ENCODE results near the gene SEPTIN12. TPM values are rescaled to one million over a fixed set of nuclear protein-coding genes. Genes with fewer than 3 reads are reported as not detected.

The SEPTIN12 gene
- total RNA-seq, 1 experiment from 2014 or later, result not detected

DNA sequence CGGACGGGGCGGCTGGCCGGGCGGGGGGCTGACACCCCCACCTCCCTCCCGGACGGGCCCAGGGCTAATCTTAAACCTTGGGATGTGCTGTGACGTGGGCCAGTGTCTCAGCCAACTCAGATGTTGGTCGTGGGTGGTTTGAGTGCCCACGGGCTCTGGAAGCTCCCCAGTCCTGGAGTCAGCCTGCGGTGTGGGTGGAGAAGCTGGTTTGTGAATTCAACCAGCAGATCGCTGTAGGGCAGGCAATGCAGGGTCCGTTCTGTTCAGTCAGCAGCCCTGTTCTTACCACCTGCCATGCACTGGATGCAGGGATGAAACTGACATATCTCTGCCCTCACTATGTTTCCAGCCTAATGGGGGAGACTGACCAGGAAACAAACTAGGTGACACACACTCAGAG is 13.1 kb downstream of the SEPTIN12 start:
- ChIA-PET POLR2A (no interaction called here), CTCF (interaction anchor here (1.2 kb wide), 1 partner anchor 13 kb away, joined by 3 read pairs; the partner anchor contains the start of gene SEPTIN12)
- Mint-ChIP-seq H3K27me3 (ENCODE audit: low read depth) (no peaks in the 10 kb centered on the region), H3K4me1 (no peaks in the 10 kb centered on the region), H3K27ac (no peak overlapping the region), H3K36me3 (no peaks in the 10 kb centered on the region), H3K4me3 (no peak overlapping the region), H3K9me3 (no peaks in the 10 kb centered on the region)
- TF ChIP-seq CBFB (CRISPR knock-in tag; IDR thresholded peaks at IDR 0.05; ENCODE audit: low read depth) (no peak), ZNF121 (CRISPR knock-in tag; IDR thresholded peaks at IDR 0.05) (no peak), NR3C1 (CRISPR knock-in tag; conservative IDR thresholded peaks at IDR 0.05; ENCODE audit: low read depth) (no peak), GRHL2 (CRISPR knock-in tag; IDR thresholded peaks at IDR 0.05; ENCODE audit: insufficient replicate concordance, severe bottlenecking) (no peak), SOX15 (CRISPR knock-in tag; IDR thresholded peaks at IDR 0.05) (no peak), JUN (CRISPR knock-in tag; IDR thresholded peaks at IDR 0.05) (no peak), JAZF1 (CRISPR knock-in tag; IDR thresholded peaks at IDR 0.05) (no peak), TEAD4 (CRISPR knock-in tag; IDR thresholded peaks at IDR 0.05) (no peak), SP1 (CRISPR knock-in tag; conservative IDR thresholded peaks at IDR 0.05) (no peak)
- TF ChIP-seq, protein P1, sequence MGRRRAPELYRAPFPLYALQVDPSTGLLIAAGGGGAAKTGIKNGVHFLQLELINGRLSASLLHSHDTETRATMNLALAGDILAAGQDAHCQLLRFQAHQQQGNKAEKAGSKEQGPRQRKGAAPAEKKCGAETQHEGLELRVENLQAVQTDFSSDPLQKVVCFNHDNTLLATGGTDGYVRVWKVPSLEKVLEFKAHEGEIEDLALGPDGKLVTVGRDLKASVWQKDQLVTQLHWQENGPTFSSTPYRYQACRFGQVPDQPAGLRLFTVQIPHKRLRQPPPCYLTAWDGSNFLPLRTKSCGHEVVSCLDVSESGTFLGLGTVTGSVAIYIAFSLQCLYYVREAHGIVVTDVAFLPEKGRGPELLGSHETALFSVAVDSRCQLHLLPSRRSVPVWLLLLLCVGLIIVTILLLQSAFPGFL (CRISPR knock-in tag; IDR thresholded peaks at IDR 0.05; ENCODE audit: borderline replicate concordance), result no peak
- TF ChIP-seq, protein P2, sequence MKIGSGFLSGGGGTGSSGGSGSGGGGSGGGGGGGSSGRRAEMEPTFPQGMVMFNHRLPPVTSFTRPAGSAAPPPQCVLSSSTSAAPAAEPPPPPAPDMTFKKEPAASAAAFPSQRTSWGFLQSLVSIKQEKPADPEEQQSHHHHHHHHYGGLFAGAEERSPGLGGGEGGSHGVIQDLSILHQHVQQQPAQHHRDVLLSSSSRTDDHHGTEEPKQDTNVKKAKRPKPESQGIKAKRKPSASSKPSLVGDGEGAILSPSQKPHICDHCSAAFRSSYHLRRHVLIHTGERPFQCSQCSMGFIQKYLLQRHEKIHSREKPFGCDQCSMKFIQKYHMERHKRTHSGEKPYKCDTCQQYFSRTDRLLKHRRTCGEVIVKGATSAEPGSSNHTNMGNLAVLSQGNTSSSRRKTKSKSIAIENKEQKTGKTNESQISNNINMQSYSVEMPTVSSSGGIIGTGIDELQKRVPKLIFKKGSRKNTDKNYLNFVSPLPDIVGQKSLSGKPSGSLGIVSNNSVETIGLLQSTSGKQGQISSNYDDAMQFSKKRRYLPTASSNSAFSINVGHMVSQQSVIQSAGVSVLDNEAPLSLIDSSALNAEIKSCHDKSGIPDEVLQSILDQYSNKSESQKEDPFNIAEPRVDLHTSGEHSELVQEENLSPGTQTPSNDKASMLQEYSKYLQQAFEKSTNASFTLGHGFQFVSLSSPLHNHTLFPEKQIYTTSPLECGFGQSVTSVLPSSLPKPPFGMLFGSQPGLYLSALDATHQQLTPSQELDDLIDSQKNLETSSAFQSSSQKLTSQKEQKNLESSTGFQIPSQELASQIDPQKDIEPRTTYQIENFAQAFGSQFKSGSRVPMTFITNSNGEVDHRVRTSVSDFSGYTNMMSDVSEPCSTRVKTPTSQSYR (CRISPR knock-in tag; IDR thresholded peaks at IDR 0.05), result no peak
- TF ChIP-seq, protein P3, sequence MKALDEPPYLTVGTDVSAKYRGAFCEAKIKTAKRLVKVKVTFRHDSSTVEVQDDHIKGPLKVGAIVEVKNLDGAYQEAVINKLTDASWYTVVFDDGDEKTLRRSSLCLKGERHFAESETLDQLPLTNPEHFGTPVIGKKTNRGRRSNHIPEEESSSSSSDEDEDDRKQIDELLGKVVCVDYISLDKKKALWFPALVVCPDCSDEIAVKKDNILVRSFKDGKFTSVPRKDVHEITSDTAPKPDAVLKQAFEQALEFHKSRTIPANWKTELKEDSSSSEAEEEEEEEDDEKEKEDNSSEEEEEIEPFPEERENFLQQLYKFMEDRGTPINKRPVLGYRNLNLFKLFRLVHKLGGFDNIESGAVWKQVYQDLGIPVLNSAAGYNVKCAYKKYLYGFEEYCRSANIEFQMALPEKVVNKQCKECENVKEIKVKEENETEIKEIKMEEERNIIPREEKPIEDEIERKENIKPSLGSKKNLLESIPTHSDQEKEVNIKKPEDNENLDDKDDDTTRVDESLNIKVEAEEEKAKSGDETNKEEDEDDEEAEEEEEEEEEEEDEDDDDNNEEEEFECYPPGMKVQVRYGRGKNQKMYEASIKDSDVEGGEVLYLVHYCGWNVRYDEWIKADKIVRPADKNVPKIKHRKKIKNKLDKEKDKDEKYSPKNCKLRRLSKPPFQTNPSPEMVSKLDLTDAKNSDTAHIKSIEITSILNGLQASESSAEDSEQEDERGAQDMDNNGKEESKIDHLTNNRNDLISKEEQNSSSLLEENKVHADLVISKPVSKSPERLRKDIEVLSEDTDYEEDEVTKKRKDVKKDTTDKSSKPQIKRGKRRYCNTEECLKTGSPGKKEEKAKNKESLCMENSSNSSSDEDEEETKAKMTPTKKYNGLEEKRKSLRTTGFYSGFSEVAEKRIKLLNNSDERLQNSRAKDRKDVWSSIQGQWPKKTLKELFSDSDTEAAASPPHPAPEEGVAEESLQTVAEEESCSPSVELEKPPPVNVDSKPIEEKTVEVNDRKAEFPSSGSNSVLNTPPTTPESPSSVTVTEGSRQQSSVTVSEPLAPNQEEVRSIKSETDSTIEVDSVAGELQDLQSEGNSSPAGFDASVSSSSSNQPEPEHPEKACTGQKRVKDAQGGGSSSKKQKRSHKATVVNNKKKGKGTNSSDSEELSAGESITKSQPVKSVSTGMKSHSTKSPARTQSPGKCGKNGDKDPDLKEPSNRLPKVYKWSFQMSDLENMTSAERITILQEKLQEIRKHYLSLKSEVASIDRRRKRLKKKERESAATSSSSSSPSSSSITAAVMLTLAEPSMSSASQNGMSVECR (CRISPR knock-in tag; IDR thresholded peaks at IDR 0.05; ENCODE audit: borderline replicate concordance), result no peak
- TF ChIP-seq, protein P4, sequence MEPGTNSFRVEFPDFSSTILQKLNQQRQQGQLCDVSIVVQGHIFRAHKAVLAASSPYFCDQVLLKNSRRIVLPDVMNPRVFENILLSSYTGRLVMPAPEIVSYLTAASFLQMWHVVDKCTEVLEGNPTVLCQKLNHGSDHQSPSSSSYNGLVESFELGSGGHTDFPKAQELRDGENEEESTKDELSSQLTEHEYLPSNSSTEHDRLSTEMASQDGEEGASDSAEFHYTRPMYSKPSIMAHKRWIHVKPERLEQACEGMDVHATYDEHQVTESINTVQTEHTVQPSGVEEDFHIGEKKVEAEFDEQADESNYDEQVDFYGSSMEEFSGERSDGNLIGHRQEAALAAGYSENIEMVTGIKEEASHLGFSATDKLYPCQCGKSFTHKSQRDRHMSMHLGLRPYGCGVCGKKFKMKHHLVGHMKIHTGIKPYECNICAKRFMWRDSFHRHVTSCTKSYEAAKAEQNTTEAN (CRISPR knock-in tag; IDR thresholded peaks at IDR 0.05), result no peak
- DNase-seq (ENCODE audit: low spot score), result no peak
- no peak for ATAC-seq

DNA sequence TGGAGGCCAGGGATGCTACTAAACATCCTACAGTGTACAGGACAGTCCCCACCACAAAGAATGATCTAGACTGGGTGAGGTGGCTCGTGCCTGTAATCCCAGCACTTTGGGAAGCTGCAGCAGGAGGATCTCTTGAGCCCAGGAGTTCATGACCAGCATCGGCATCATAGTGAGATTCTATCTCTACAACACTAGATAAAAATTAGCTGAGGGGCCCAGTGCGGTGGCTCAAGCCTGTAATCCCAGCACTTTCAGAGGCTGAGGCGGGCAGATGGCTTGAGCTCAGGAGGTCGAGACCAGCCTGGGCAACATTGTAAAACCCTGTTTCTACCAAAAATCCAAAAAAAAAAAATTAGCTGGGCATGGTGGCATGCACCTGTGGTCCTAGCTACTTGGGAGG is 15.8 kb downstream of the SEPTIN12 start:
- TF ChIP-seq HMGA2 (CRISPR knock-in tag; IDR thresholded peaks at IDR 0.05), result no peak
- no peak for TF ChIP-seq RELA (CRISPR knock-in tag; IDR thresholded peaks at IDR 0.05; ENCODE audit: borderline replicate concordance)
- no peak for TF ChIP-seq ESRRA (CRISPR knock-in tag; IDR thresholded peaks at IDR 0.05; ENCODE audit: borderline replicate concordance)
- no peak for TF ChIP-seq CBFB (CRISPR knock-in tag; IDR thresholded peaks at IDR 0.05; ENCODE audit: low read depth)
- TF ChIP-seq, protein P4 (CRISPR knock-in tag; IDR thresholded peaks at IDR 0.05), result no peak
- no peak for TF ChIP-seq GTF2I (CRISPR knock-in tag; conservative IDR thresholded peaks at IDR 0.05)
- TF ChIP-seq RORB (CRISPR knock-in tag; IDR thresholded peaks at IDR 0.05), result no peak
- TF ChIP-seq TP53 (CRISPR knock-in tag; IDR thresholded peaks at IDR 0.05), result no peak
- TF ChIP-seq GRHL2 (CRISPR knock-in tag; IDR thresholded peaks at IDR 0.05; ENCODE audit: insufficient replicate concordance, severe bottlenecking), result no peak
- TF ChIP-seq, protein P5, sequence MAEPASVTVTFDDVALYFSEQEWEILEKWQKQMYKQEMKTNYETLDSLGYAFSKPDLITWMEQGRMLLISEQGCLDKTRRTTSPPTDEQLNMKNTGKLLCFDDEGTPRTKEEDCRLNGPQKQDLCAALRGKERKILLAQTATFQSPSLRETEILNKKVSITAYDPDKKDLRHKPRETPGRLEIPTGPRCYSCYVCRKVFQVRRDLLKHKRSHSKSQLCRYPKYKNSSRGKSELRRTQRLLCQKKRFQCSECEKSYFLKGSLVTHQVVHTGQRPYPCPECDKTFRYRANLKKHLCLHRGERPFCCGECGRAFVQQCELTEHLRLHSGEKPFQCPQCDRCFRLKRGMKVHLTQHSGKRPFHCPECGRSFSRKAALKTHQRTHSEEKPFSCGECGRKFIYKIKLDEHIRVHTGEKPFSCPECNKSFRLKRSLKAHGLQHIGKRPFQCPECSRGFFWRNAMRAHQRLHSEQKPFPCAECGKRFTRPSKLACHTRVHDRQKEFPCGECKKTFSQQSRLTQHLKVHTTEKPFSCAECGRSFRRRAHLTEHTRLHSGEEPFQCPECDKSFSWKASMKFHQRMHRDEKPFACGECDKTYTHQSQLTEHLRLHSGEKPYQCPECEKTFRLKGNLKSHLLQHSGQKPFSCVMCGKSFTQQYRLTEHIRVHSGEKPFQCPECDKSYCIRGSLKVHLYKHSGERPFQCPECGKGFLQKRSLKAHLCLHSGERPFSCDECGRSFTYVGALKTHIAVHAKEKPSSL (CRISPR knock-in tag; conservative IDR thresholded peaks at IDR 0.05), result no peak
- H3K4me3 Mint-ChIP-seq, result no peak overlapping the region
- DNase-seq (ENCODE audit: low spot score), result no peak
- ChIA-PET POLR2A (interaction anchor here (0.7 kb wide), 1 partner anchor 95 kb away, joined by 4 read pairs; no protein-coding TSS in a partner anchor), CTCF (no interaction called here)
- no peaks in the 10 kb centered on the region for H3K27me3 Mint-ChIP-seq (ENCODE audit: low read depth)
- no peaks in the 10 kb centered on the region for H3K36me3 Mint-ChIP-seq
- no peaks in the 10 kb centered on the region for H3K9me3 Mint-ChIP-seq
- H3K27ac Mint-ChIP-seq, result no peak overlapping the region
- no peak for ATAC-seq
- peaks cover 11% of the 10 kb centered on the region for H3K4me1 Mint-ChIP-seq
